HL-60 (cell line): Measurements from ENCODE around the gene EBF4.

ENCODE experiments used
- DNase-seq, 2 experiments: peaks; one replicate each; pipeline ENCODE4 v3.0.0-alpha.2; 2010 to 2020; ENCODE audit warnings: low read depth in 1 of 2, low spot score in 1 of 2
- H3K27ac ChIP-seq: fragments of 250-450 bp; sonication (Bioruptor Pico); replicated peaks from 2 replicates; pipeline ENCODE4 v1.5.1; 2020; ENCODE audit warnings: mild to moderate bottlenecking, moderate library complexity
- H3K27me3 ChIP-seq: fragments of 250-450 bp; sonication (Bioruptor Pico); 2 replicates; pipeline ENCODE4 v1.5.1; 2021; ENCODE audit warnings: mild to moderate bottlenecking, moderate library complexity; ENCODE audit not compliant: insufficient read depth, poor library complexity, severe bottlenecking
- H3K4me3 ChIP-seq: replicated peaks from 2 replicates; pipeline ENCODE4 v1.5.1; 2011; ENCODE audit warnings: mild to moderate bottlenecking, control low read depth, low read length; ENCODE audit not compliant: insufficient read depth
- GABPA ChIP-seq: IDR thresholded peaks from 2 replicates; pipeline ENCODE4 v1.6.1; 2012; ENCODE audit warnings: low read depth
- POLR2AphosphoS5 ChIP-seq: IDR thresholded peaks from 2 replicates; pipeline ENCODE4 v1.6.1; 2012; ENCODE audit warnings: low read depth
- SPI1 ChIP-seq: IDR thresholded peaks from 2 replicates; pipeline ENCODE4 v1.6.1; 2012; ENCODE audit warnings: low read depth, mild to moderate bottlenecking, borderline replicate concordance
- TF ChIP-seq, protein P1 (sequence below): IDR thresholded peaks from one replicate; pipeline ENCODE4 v1.5.1; 2011; ENCODE audit warnings: low read length, control low read depth, inconsistent platforms; ENCODE audit not compliant: insufficient read depth
- TF ChIP-seq, protein P2 (sequence below): IDR thresholded peaks from 2 replicates; pipeline ENCODE4 v1.6.1; 2012; ENCODE audit warnings: low read depth; ENCODE audit not compliant: insufficient replicate concordance

EBF4 gene

GRCh38 chr20:2745936-2746635 lies 53.5 kb downstream of the EBF4 start:
- Histone ChIP-seq H3K27me3 (peaks cover 24% of the 10 kb centered on the region), H3K4me3 (no peak overlapping the region), H3K27ac (no peak overlapping the region)
- no peak for DNase-seq
- TF ChIP-seq SPI1 (no peak), GABPA (no peak), POLR2AphosphoS5 (no peak)
- TF ChIP-seq, protein P1, sequence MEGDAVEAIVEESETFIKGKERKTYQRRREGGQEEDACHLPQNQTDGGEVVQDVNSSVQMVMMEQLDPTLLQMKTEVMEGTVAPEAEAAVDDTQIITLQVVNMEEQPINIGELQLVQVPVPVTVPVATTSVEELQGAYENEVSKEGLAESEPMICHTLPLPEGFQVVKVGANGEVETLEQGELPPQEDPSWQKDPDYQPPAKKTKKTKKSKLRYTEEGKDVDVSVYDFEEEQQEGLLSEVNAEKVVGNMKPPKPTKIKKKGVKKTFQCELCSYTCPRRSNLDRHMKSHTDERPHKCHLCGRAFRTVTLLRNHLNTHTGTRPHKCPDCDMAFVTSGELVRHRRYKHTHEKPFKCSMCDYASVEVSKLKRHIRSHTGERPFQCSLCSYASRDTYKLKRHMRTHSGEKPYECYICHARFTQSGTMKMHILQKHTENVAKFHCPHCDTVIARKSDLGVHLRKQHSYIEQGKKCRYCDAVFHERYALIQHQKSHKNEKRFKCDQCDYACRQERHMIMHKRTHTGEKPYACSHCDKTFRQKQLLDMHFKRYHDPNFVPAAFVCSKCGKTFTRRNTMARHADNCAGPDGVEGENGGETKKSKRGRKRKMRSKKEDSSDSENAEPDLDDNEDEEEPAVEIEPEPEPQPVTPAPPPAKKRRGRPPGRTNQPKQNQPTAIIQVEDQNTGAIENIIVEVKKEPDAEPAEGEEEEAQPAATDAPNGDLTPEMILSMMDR = no peak
- TF ChIP-seq, protein P2, sequence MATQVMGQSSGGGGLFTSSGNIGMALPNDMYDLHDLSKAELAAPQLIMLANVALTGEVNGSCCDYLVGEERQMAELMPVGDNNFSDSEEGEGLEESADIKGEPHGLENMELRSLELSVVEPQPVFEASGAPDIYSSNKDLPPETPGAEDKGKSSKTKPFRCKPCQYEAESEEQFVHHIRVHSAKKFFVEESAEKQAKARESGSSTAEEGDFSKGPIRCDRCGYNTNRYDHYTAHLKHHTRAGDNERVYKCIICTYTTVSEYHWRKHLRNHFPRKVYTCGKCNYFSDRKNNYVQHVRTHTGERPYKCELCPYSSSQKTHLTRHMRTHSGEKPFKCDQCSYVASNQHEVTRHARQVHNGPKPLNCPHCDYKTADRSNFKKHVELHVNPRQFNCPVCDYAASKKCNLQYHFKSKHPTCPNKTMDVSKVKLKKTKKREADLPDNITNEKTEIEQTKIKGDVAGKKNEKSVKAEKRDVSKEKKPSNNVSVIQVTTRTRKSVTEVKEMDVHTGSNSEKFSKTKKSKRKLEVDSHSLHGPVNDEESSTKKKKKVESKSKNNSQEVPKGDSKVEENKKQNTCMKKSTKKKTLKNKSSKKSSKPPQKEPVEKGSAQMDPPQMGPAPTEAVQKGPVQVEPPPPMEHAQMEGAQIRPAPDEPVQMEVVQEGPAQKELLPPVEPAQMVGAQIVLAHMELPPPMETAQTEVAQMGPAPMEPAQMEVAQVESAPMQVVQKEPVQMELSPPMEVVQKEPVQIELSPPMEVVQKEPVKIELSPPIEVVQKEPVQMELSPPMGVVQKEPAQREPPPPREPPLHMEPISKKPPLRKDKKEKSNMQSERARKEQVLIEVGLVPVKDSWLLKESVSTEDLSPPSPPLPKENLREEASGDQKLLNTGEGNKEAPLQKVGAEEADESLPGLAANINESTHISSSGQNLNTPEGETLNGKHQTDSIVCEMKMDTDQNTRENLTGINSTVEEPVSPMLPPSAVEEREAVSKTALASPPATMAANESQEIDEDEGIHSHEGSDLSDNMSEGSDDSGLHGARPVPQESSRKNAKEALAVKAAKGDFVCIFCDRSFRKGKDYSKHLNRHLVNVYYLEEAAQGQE = no peak

GRCh38 chr20:2746636-2747265 lies 54.2 kb downstream of the EBF4 start:
- no peak overlapping the region for H3K4me3 ChIP-seq
- TF ChIP-seq SPI1 (peak; percentile 40), POLR2AphosphoS5 (no peak)
- DNase-seq = peak in 1 of 2 experiments; percentile 18
- H3K27me3 ChIP-seq = peaks cover 18% of the 10 kb centered on the region
- no peak overlapping the region for H3K27ac ChIP-seq

DNA sequence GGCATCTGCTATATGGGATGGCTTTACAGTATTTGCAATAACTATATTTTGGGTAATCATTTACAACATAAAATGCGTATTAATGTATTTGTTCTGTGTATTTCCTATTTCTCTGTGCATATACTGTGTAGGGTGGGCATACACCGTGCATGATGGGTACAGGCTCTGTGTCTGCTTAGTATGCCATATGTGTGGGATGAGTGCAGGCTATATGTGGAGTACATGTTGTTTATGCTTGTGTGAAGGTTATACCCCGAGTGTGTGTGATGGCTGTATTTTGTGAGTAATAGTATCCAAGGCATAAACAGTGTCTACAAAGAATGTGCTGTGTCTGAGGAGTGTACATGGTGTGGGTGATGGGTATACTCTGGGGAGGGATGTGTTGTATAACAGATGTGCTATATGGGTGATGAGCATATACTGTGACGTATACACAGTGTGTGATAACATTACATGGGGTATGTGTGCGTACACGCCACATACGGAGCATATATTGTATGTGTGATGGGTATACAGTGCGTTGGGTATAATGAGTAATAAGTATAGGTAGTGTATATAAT lies 55.2 kb downstream of the EBF4 start:
- Histone ChIP-seq H3K27ac (no peak overlapping the region), H3K4me3 (no peak overlapping the region), H3K27me3 (peaks cover 18% of the 10 kb centered on the region)
- TF ChIP-seq POLR2AphosphoS5 = no peak
- TF ChIP-seq, protein P2 = no peak
- DNase-seq = no peak

DNA sequence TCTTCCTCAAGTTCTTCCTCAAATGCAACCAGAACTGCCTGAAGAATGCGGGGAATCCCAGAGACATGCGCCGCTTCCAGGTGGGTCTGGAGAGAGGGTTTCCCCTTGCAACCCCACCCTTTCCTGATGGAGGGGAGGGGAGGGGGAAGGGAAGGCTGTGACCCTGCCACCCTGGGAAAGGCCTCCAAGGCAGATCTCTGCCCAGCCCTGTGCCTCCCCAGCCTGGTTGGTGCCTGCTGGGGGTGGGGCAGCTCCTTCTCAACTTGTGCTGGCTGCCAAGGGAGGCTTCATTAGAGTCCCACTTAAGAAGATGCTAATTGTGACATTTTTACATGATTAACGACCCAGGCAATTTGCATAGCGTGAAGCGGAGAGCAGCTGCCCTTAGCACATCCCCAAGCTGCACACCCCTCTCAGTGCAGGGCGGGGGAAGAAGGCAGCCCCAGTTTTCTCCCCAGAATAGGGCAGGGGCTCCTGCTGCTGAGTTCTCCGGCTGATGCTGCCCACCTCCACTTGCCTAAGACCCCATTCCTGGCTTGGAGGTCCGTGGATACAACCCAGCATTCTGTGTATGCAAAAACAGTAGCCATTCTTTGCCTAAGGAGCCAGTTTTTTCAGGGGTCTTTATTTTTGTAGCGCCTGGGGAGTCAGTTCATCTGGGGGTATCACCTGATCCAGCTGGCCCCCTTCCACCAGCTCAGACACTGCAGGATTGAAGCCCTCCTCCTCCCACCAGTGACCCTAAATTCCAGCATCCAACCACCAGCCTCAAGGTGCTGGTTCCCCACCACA lies 56.2 kb downstream of the EBF4 start:
- Histone ChIP-seq H3K4me3 (no peak overlapping the region), H3K27me3 (peaks cover 23% of the 10 kb centered on the region), H3K27ac (no peak overlapping the region)

More for the DNA sequence above, 56.2 kb downstream of the EBF4 start:
- no peak for TF ChIP-seq POLR2AphosphoS5
- no peak for TF ChIP-seq GABPA
- TF ChIP-seq, protein P1 = no peak
- no peak for DNase-seq
